Non-pigmented ciliary epithelial cell (primary cell): ENCODE data around the gene DPF1.

Experiments used
- DNase-seq: peaks from one replicate; pipeline ENCODE4 v3.0.0-alpha.2; 2010; ENCODE audit warnings: low read depth

DPF1 gene

DNA sequence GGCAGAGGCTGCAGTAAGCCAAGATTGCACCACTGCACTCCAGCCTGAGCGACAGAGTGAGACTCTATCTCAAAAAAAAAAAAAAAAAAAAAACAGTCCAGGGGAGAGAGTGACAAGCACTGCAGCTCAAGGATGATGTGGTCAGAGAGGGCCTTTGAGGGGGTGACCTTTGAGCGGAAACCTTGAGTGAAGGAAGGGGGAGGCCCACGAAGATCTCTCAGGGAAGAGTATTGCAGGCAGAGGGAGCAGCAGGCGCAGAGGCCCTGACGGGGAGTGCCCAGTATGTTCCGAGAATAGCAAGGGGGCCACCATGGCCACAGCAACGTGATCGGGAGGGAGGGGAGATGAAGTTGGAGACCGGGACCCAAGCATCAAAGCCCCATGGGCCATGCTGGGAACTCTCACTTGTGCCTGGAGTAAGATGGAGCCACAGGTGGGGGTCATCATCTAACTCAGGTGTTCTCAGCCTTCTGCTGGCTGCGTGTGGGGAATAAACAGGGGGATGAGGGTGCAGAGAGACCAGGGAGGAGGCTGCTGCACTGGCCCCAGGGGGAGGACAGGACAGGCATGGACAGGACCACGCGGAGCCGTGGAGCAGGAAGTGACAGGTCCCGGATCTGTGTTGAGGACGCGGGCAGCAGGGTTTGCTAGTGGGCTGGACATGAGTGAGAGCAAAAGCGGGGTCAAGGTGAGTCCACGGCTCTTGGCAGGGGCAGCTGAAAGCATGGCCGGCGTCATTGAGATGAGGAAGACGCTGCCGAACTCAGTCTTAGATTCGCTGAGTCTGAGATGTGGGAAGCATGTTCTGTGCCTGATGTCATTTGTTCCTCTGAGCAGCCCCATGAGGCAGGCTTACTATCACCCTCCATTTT lies 60.4 kb downstream of the DPF1 start:
- DNase-seq: no peak

GRCh38 chr19:38162632-38163031 lies 61.4 kb downstream of the DPF1 start:
- DNase-seq: no peak

DNA sequence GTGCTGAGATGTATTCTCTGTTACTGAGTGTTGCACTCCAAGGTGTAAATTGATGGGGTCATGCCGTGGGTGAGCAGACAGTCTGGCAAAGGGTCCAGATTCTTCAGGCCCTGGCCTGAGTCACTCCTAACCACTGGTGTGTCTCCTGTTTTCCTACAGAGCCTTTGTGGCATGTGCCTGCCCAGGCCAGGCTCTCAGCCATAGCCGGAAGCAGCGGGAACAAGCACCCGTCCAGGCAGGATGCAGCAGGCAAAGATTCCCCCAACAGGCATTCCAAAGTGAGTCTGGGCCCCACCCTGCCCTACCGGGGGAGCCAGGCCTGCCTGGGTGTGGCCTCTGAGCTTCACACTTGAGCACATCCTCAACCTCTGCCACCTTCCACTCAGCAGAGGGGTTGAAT lies 61.9 kb downstream of the DPF1 start:
- DNase-seq: no peak
